Heart right ventricle (tissue), 16 donors: ENCODE results near the gene IFIT3. TPM values are rescaled to one million over a fixed set of nuclear protein-coding genes. Genes with fewer than 3 reads are reported as not detected.

Experiments
- ATAC-seq, 8 donors: fragments of 200-7000 bp; cut with Tn5 transposase; one replicate each; pipeline ENCODE4 v1.9.1; 2020; ENCODE audit warnings: mild to moderate bottlenecking in 8 of 8, moderate library complexity in 8 of 8, moderate number of reproducible peaks in 1 of 8
- DNase-seq, 2 donors: peaks; one replicate each; pipeline ENCODE4 v3.0.0-alpha.2; 2020
- H3K27ac ChIP-seq, 10 donors: fragments of 200-600 bp; sonication (generic) in 2 of 10; one replicate each; pipeline versions ENCODE4 v1.5.0 to v1.8.0; 2020 to 2022; ENCODE audit warnings: mild to moderate bottlenecking in 3 of 10
- H3K27me3 ChIP-seq, 7 donors: fragments of 200-600 bp; one replicate each; pipeline ENCODE4 v1.8.0; 2021 to 2022; ENCODE audit warnings: mild to moderate bottlenecking in 2 of 7
- H3K36me3 ChIP-seq, 9 donors: fragments of 200-600 bp; sonication (generic) in 1 of 9; one replicate each; pipeline versions ENCODE4 v1.5.0 to v1.8.0; 2020 to 2022; ENCODE audit warnings: mild to moderate bottlenecking in 2 of 9
- H3K4me1 ChIP-seq, 9 donors: fragments of 200-600 bp; sonication (generic) in 1 of 9; one replicate each; pipeline versions ENCODE4 v1.5.0 to v1.8.0; 2020 to 2022; ENCODE audit warnings: mild to moderate bottlenecking in 4 of 9
- H3K4me3 ChIP-seq, 10 donors: fragments of 200-600 bp; sonication (generic) in 2 of 10; one replicate each; pipeline versions ENCODE4 v1.5.0 to v1.8.0; 2020 to 2022; ENCODE audit warnings: mild to moderate bottlenecking in 7 of 10, moderate library complexity in 2 of 10
- H3K9me3 ChIP-seq, 11 donors: fragments of 200-600 bp in 10 of 11; sonication (generic) in 2 of 11; one replicate each; pipeline versions ENCODE4 v1.5.0 to v1.8.0; 2013 to 2022; ENCODE audit warnings: mild to moderate bottlenecking in 2 of 11, control low read depth in 1 of 11, moderate library complexity in 1 of 11
- CTCF ChIP-seq, 9 donors: fragments of 200-600 bp; sonication (generic) in 2 of 9; IDR thresholded peaks; one replicate each; pipeline versions ENCODE4 v1.5.0 to v1.8.0; 2021 to 2022; ENCODE audit warnings: antibody characterized with exemption in 9 of 9, mild to moderate bottlenecking in 5 of 9, moderate library complexity in 1 of 9
- WGBS, 2 donors: extraction: QIAGEN DNeasy Blood & Tissue Kit; methylation state at CpG; one replicate each; pipeline ENCODE4 v1.1.7; 2013; ENCODE audit warnings: inconsistent platforms in 1 of 2; 5-methylcytosine and 5-hydroxymethylcytosine counted together
- intact Hi-C, 10 donors: fragments of 100-400 bp; cut with DNase I; formaldehyde crosslinking; loops; one replicate each; pipeline versions ENCODE4 v1.11.1 to v1.14.2; 2022
- polyA plus RNA-seq, 2 donors: library from polyadenylated mRNA; stranded (reverse); fragments of 200-250 nt; gene quantifications; one replicate each; pipeline ENCODE4 v1.2.3, GENCODE V29; 2013
- total RNA-seq, 10 donors: library from RNA; stranded (reverse); fragmentation: NEBNext Ultra II Directional in 3 of 10; extraction: Animal tissue kit (Norgen Biotek cat#: 25700) in 3 of 10; gene quantifications; one replicate each; pipeline versions ENCODE4 v1.2.1 to v1.2.4, GENCODE V29; 2021 to 2023
- donor health status: Arrhythmogenic right ventricular cardiomyopathy.
- donor health status: ischemic (EF 13 %, LVEDD 7.1; RV severe dilation, severe dysfunction).
- donor health status: healthy with polysubstance abuse.
- donor health status: DM: no; HTN: yes; CAD: no.
- donor health status: DM: no; HTN: no; CAD: no.
- donor health status: ischemic (EF 25% LVEDD 6.9; RV normal size, moderate dysfunction).
- donor health status: ischemic (EF 25% LVEDD 5.7; RV mildly dilated, moderate dysfunction).
- donor health status: healthy.
- donor health status: DM: yes; HTN: yes; CAD: no.
- donor health status: Ischemic cardiomyopathy.
- donor health status: ischemic (EF 35%, LVEDD 5.7; RV mildly dilated, moderate dysfunction).
- donor health status: nonischemic (EF 11% LVEDD 7.7; RV severe dilation, severe dysfunction).
- donor health status: DM: yes; HTN: yes; CAD: no.
- donor health status: PGD.
- donor health status: ischemic (EF 29% LVEDD 5.4; RV normal size, mild dysfunction).
- donor health status: nonischemic (EF 23%, LVEDD 6.1; RV moderate dilation, normal function).

Gene IFIT3
- total and polyA plus RNA-seq, 12 donors = 4.7 to 102 (median 12.2) TPM

- WGBS, 2 donors = 97 to 100% methylated on average over 1 of the region's 1 CpG
- Histone ChIP-seq H3K4me3 (no peak overlapping the region), H3K36me3 (no peaks in the 10 kb centered on the region), H3K27me3 (no peaks in the 10 kb centered on the region), H3K9me3 (no peaks in the 10 kb centered on the region), H3K27ac (no peak overlapping the region), H3K4me1 (peaks cover 2 to 25% (median 14%) of the 10 kb centered on the region in 9 donors)
- intact Hi-C loops = no loop called here
- no peak for TF ChIP-seq CTCF (IDR thresholded peaks at IDR 0.05)
- ATAC-seq (no peak), DNase-seq (no peak)
These were observed 36.7 kb downstream of the IFIT3 start for GRCh38 chr10:89364531-89364930.

- WGBS, 2 donors = 65 to 73% methylated on average over 4 of the region's 4 CpGs
- intact Hi-C loops = no loop called here
- Histone ChIP-seq H3K27ac (peak overlapping the region in 2 of 10 donors; percentile 1 to 8), H3K4me3 (no peak overlapping the region), H3K4me1 (peaks cover 2 to 29% (median 16%) of the 10 kb centered on the region in 9 donors), H3K36me3 (no peaks in the 10 kb centered on the region), H3K27me3 (no peaks in the 10 kb centered on the region), H3K9me3 (no peaks in the 10 kb centered on the region)
- DNase-seq (no peak), ATAC-seq (peak in 3 of 8 donors; percentile 8 to 74 (median 59))
- no peak for TF ChIP-seq CTCF (IDR thresholded peaks at IDR 0.05)
These were observed 39.7 kb downstream of the IFIT3 start for GRCh38 chr10:89367529-89367928.

GRCh38 chr10:89368129-89368528, 40.3 kb downstream of the IFIT3 start:
- Histone ChIP-seq H3K27ac (no peak overlapping the region), H3K4me3 (no peak overlapping the region), H3K27me3 (no peaks in the 10 kb centered on the region), H3K4me1 (peaks cover 2 to 30% (median 19%) of the 10 kb centered on the region in 9 donors), H3K9me3 (no peaks in the 10 kb centered on the region), H3K36me3 (no peaks in the 10 kb centered on the region)
- ATAC-seq (no peak), DNase-seq (no peak)
- TF ChIP-seq CTCF (IDR thresholded peaks at IDR 0.05) = no peak
- intact Hi-C loops = no loop called here
- WGBS, 2 donors = 79 to 88% methylated on average over 1 of the region's 1 CpG

GRCh38 chr10:89369156-89370105, 41.6 kb downstream of the IFIT3 start:
- intact Hi-C loops = loop anchor here in 1 of 10 donors (5.0 kb wide), 1 partner anchor 112 kb away; no protein-coding TSS in a partner anchor
- ATAC-seq = peak in 4 of 8 donors; percentile 11 to 36 (median 28)
- 59 to 61% methylated on average over 5 of the region's 5 CpGs for WGBS, 2 donors

More at GRCh38 chr10:89369156-89370105, 41.6 kb downstream of the IFIT3 start:
- Histone ChIP-seq H3K36me3 (no peaks in the 10 kb centered on the region), H3K9me3 (no peaks in the 10 kb centered on the region), H3K27me3 (no peaks in the 10 kb centered on the region), H3K27ac (peak overlapping the region in 4 of 10 donors; percentile 29 to 57 (median 42)), H3K4me1 (peaks cover 10 to 43% (median 26%) of the 10 kb centered on the region in 9 donors), H3K4me3 (no peak overlapping the region)
- peak in 8 of 9 donors; percentile 36 to 68 (median 60) for TF ChIP-seq CTCF (IDR thresholded peaks at IDR 0.05)
- DNase-seq = no peak
